Activated naive CD4-positive, alpha-beta T cell treated with Interleukin-2 at 50 U/mL for 16 hours (primary cell): ENCODE results near the gene PDGFB.

Experiments used
- DNase-seq: peaks from one replicate; pipeline ENCODE4 v3.0.0-alpha.2; 2020

The PDGFB gene

DNA sequence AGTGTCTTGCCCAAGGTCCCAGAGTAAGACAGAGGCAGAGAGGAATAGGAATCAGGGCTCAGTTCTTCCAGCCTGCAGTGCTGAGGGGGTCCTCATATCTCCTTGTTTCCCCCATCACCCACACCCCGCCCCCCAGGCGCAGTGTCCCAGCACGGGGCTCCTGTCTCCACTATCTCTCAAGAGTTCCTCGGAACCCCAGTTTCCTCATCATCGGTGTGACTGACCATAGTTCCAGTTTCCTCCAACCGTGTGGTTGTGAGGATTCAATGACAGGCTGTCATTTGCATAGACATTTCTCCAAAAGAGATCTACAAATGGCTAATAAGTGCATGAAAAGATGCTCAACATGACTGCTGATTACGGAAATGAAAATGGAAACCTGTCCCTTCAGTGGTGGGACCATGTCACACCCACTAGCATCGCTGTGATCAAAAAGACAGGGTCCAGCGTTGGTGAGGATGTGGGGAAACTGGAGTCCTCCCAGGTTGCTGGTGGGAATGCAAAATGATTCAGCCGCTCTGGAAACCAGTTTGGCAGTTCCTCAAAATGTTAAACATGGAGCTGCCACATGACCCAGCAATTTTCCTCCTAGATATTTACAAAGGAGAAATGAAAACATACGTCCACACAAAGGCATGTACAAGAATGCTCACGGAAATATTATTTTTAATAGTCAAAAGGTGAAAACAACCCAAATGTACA, 31.8 kb upstream of the PDGFB start:
- no peak for DNase-seq

DNA sequence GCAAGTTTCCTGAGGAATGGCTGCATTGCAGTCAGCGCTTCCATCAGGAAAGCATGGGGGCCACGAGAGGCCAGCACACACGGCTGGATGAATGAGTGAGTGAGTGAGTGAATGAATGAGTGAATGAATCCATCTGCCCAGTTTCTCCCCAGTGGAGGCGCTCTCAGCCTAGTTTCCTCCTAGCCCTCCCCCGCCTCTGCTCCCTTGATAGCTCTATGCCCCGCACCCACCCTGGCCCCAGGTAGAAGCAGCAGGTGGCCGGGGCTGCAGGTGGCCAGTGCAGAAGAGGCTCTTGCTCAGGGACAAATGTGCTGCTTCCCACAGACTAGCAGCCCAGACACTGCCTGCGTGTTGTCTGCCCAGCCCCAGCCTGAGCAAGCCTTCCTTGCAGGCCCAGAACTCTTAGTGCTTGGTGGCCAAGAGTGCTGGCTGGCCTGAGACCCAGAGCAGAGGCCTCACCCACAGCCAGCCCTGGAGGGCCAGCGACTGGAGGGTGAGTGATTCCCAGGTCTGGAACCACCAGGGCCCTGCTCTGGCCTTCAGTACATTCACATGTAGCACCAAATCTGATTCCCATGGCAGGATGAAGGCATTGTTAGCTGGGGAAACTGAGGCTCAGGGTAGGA, 31.1 kb upstream of the PDGFB start:
- DNase-seq: no peak

DNA sequence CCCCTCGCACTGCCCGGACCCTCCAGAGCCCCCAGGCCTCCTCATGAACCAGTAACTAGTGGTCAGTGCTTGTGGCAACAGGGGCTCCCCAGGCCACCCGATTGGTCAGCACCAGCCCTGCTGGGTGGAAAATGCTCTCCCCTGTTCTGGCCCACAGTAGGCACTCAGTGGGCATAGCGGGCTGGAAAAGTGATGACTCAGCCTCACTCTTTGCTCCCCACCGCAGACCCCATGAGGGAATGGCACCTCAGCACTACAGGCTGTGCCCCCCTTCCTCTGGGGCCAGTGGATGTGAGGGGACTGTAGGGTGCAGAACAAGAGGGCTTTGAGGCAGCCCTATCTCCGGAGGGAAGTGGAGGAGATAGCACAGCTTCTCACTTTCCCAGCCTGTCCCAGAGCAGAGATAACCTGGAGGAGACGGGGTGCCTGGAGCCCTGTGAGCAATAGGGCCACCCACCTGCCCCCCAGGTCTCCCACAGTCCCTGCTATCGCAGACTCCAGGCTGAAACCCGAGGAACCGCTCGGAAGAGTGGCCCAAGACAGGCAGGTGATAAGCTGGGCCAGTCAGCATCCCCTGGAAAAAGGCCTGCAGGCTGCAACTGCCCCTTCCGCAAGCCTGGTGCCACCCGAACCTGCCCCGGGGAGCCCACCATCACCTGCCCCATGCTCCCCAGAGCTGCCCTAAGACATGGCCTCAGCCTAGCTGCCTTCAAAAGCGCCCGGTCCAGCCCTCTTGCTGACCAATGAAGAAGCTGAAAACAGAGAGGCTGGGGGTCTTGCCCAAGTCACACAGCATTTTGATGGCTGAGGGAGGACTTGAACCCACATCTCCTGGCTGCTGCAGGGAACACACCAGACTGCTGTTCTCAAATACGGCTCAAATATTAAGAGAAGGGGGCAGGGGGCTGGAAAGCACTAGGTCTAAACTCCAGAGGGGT, 29.4 kb upstream of the PDGFB start:
- DNase-seq: no peak

DNA sequence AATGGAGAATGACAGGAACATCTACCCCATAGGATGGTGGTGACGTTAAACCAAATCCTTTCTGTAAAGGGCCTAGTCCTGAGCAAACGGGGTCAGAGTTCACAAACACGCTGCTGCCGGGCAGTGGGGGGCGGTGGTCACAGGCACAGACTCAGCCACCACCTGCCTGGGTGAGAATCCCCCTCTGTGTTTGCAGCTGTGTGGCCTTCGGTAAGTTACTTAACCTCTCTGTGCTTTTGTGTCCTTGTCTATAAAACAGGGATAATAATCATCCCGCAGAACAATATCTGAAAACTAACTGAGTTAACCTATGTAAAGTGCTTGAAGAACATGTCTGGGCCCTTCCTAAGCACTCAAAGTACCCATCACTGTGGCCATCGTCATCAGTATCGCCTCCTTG, 26.0 kb upstream of the PDGFB start:
- no peak for DNase-seq

DNA sequence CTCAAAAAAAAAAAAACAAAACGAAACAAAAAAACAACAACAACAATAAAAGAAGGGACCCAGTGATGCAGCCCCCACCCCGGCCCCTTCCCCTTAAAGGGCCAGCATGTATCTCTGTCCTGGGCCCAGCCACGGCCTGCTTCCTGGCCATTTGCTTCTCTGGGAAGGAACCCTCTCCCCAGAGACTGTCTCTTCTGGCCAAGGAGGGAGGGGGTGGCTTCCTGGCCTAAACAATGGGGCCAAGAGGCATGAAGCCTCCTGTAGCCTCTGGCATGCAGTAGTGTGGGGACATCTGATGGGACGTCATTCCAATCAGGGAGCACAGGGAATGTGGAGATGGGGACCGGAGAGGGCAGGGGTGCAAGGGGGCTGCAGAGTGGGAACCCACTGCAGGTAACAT, 25.5 kb upstream of the PDGFB start:
- no peak for DNase-seq

DNA sequence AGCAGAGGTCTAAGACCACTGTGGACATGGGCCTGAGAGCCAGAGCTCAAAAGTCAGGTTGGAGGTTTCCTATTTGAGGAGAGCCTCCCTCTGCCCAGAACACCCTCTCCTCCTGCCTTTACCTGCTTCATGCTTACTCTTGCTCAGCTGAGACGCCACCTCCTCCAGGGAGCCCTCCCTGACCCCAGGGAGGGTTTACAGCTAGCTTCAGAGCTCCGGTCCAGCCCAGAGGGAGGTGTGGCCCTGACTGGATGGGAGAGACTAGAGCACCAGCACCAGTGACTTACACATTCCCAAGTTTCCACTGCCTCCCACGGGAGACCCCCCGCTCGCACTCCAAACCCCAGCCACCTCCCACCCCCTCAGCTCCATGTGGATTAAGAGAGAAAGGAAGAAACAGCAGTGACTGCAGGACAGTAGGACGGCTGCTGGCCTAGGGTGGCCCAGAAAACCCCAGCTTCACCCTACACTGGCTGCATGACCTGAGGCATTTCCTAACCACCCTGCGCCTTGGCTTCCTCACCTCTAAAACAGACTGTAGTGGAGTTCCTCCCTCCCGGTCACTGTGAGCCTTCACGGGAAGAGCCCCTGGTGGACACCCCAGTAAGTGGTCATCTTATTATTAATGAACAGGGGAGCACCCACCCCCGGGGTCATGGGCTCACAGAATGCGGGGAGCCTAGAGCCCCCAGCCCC, 24.5 kb upstream of the PDGFB start:
- no peak for DNase-seq

DNA sequence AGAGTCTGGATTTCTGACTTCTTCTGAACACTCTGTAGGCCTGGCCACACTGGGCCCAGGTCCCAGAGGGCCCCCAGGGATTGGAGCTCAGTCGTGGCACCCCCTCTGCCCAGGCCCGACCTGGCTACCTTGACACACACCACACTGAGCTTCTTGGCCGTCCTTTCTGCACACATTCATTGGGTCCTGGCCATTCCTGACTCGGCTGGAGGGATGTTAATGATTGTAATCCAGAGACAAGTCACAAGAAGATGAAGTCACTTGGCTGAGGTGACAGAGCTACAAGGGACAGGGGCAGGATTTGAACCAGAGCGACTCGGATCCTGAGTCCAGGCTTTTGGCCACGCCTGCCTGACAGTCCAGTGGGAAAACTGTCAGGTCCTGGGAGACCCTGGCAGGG, 23.9 kb upstream of the PDGFB start:
- DNase-seq: no peak

DNA sequence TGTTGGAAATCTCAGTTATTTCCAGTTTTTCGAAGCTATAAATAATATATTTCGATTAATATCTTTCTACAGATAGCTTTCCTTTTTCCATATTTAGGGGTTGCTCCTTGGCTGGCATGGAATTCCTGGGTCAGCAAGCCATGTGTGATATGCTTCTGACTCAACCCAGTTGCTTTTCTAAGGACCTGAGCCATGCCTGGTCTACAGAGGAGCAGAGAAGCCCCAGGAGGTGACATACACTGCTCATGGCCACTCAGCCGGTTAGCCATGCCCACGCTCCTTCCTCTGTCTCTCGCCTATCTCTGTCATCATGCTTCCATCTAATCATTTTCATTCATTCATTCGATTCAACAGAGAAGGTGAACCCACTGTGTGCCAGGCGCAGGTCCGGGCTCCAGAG, 23.2 kb upstream of the PDGFB start:
- no peak for DNase-seq

DNA sequence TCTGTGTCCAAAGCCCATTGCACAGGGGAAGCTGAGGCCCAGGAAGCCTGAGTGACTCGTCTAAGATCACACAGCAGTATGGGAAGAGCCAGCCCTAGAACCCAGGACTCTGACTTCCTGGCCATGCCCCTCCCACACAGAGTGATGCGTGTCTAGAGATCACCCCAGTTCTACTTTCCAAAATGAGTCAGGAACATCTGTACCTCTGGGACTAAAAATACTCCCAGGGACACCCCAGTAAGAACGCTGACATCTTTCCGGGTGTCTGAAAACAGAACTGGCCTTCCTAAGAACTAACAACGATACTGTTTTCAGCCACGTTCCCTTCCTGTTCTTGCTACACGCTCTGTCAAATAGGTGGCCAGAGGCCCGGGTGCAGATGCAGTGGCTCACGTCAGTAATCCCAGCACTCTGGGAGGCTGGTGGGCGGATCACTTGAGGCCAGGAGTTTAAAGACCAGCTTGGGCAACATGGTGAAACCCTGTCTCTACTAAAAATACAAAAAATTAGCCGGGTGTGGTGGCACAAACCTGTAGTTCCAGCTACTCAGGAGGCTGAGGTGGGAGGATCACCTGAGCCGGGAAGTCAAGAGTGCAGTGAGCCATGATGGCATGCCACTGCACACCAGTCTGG, 21.7 kb upstream of the PDGFB start:
- DNase-seq: no peak

DNA sequence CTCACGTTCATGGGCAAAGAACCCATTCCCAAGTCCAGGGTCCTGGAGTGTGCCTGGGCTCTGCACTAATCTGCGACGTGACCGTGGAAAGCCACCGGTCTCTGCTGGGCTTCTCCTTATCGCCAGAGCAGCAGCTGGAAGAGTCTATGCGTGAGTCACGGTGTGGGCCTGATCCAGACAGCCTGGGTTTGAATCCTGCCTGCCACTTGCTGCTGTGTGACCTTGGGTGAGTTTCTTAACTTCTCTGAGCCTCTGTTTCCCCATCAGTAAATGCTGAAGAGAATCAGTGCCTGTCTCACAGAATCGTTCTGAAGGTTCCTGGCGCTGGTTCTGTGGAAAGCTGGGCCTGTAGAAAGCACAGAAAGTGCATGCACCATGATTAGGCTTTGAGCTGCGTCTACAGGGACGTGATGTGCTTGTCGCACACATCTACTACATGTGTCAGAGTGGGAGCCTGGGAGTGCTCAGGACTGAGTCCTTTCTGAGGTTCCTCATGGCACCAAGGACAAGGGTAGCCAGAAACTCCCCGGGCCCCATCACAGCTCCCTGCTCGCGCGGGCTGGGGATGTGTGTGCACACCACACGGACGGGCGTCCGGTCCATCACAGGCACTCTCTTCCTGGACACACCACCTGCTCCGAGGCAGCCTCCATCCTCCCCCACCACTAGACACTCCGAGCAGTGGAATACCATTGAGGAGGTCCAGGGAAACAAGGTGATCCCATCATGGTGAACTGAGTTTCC, 20.5 kb upstream of the PDGFB start:
- DNase-seq: no peak

DNA sequence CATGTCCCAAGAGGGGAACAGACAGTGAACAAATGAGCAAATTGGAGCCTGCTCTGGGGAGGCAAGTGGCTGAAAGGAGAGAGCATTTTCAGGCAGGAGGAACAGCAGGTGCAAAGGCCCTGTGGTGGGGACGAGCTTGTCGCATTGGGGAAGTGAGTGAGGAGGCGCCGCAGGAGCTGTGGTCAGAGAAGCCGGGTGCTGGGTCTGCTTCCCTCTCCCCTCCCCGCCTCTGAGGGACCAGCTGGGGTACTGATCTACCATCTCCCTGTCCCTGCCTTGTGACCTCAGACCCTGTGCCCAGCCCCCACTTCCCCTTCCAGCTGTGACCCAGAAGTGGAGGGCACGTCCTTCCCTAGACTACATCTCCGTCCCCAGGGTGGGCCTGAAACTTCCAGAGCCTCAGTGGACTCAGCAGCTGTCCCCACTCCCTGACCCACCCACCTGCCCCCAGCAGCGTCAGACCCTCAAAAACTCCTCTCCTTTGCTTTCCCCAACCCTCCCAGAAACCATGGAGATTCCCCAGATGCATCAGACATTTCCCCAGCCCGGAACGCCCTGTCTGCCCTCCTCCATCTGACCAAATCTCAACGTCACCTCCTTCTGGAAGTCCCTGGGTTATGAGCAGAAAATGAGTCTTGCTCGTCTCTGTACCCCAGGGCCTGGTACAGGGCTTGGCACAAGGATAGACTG, 19.7 kb upstream of the PDGFB start:
- no peak for DNase-seq

DNA sequence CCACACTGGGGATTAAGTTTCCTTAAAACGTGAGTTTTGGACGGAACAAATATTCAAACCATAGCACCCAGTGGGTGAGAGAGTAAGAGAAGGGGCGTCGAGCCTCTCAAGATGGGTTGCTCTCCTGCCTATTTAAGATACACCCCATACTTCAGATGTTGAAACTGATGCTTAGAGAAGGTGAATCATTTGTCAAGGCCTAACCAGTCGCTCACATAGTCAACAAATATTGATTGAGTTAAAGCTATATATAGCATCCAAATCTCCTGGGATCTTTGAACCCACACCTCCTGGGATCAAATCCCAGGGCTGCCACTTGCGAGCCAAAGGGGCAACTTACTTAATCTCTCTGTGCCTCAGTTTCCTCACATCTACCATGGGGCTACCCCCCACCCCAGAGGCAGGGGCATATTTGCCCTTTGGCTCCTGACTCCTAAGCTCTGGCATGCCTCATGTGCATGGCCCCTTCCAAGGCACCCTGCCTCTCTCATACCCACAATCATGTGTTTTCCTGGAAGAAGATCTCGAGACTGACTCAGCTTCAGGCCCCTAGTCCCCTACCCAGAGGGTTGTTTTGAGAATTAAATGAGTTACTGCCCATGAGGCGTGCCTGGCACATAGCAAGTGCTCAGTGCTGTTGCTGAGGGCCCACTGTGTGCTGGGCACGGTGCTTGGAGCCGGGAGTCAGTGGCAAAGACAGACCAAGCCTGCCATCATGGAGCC, 19.0 kb upstream of the PDGFB start:
- no peak for DNase-seq

DNA sequence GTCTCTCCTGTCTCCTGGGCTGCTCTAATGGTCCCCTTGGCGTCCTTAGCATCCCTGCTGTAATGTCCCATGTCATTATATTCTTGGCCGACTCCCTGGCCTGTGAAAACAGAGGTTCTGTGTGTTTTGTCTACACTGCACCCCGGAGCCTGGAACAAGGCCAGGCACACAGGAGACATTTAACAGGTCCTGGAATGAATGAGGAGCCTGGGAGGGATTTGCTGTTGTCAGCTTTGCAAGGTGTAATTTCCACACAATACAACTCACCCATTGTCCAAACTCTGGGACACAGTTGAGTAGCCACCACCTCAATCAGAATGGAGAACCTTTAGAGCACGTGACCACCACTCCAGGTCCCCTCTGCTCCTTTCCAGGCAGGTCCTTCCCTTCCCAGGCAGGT, 14.9 kb upstream of the PDGFB start:
- no peak for DNase-seq

DNA sequence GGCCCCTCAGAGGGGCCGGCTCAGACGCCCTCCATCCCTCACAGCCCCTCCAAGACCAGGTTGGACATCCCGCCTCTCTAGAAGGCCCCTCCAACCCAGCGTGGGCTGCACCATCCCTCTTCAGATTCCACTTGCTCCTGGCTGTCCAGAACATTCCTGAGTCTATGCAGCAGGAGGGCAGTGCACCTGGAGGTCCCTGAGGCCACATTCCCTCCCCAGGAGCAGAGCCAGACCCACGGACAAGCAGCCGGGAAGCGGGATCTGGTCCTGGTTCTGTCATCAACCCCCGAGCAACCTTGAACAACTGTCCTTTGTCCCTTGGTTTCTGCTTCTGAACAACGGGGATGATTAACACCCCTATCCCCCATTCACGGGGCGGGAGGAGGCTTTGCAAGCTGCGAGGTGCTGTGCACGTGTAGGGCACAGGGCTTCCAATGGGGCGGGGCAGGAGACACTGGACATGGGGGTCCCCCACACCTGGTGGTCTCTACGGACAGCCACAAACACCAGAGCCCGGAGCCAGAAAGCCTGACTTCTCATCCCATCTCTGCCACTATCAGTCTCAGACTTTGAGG, 13.2 kb upstream of the PDGFB start:
- no peak for DNase-seq

DNA sequence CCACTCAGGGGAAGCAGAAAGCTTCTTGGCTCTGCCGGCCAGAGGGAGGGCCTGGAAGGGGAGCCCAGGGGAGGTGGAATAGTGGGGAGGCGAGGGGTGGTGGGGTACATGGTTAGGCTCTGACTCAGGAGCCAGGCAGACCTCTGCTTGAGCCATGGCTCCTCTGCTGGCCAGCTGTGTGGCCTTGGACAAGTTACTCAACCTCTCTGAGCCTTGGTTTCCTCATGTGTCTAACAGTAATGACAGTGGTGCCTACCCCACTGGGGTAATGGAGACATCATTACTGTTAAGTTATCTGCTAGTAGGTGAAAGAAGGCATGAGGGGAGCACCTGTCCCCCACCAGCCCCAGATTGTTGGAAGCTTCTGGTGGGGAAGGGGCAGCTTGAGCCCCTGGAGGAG, 12.2 kb upstream of the PDGFB start:
- no peak for DNase-seq

DNA sequence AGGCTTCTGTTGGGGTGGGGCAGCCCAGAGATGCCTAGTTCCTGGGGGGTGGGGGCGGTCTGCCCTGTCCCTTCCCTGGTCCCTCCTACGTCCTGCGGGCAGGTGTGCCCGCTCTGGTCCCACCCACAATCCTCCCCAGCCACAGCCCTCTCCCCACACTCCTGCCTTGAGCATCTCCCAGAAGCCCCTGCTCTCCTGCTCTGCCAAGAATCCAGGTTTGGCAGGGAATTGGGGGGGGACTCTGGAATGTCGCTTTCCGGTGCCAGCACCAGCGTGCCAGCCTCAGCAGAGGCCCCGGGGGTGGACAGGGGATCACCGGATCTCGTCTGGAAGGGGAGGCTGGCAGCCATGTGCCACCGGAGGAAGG, 11.4 kb upstream of the PDGFB start:
- no peak for DNase-seq

DNA sequence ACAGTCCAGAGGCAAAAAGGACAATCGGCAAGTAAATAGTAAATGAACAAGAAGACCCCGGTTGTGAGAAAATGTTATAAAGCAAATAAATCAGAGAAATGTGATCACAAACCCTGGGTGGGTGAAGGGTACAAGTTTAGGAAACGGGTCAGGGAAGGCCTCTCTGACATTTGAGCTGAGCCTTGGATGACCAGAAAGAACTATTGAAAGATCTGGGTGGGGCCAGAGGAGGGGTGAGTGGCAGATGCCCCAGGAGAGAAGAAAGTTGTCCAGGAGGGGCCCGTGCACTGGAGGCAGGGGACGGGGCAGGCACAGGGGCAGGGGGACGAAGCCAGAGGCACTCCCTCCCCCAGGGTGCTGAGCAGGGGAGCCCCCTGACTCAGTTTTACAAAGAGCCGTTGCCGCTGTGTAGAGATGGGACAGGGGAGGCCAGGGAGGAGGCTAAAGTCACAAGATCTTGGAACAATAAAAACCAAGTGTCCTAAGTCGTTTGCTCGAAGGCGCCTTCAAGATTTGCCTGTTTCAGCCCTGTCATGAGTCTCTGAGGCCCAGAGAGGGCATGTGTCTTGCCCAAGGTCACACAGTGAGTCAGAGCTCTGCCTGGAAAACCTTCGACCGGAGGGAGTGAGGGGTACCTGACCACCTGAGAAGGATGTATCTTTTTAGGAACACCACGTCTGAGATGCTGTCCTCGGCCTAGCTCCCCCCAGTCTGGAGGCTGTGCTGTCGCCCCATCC, 10.8 kb upstream of the PDGFB start:
- no peak for DNase-seq

DNA sequence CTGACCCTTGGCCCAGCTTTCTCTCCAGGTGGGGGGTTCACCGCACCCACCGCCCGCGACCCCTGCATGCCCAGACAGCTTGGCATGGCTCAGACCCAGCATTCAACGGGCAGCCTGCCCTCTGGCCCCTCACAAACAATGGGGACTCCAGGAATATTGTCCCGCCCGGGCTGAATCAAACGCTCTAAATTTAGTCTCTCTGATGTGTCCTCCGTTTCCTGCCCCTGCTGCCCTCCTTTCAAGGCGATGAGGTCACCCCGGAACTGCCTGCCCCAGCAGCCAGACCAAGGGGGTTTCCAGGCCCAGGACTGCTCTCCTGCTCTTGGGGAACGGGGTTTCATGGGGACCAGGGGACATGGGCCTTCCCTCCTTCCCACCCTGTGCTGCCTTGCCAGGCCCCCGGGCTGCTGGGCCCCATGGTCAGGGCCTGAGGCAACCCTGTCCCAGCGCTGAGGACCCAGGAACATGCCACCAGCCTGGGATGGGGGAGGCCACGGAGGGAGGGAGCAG, 10.1 kb upstream of the PDGFB start:
- peak; percentile 51 for DNase-seq

DNA sequence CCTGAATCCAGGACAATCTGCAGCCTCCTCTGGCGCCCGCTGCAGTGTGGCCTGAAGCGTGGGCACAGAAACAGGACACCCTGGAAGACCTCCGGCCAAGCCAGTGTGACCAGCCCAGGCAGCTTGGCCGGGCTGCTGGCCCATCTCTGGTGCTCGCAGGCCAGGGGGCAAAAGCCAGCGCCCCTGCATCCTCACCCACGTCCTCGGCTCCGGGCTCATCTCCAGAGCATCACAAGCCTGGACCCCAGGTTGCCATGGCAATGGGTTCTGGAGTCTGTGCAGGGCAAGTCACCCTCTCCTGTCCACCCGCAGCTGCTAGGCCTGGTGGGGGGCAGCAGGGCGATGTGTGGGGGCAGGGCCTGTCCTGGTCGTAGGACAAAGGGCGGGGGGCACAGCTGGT, 9.3 kb upstream of the PDGFB start:
- DNase-seq: no peak
